Measurements from ENCODE around the gene EPHB2.

The EPHB2 gene

GRCh38 chr1:22752339-22752738, 41.7 kb downstream of the EPHB2 start:
- no peak for DNase-seq

- no peak for DNase-seq
Measured at GRCh38 chr1:22753481-22753971, 42.9 kb downstream of the EPHB2 start.

GRCh38 chr1:22754106-22754768, 43.6 kb downstream of the EPHB2 start:
- no peak for DNase-seq

GRCh38 chr1:22754824-22755223, 44.2 kb downstream of the EPHB2 start:
- DNase-seq = no peak

GRCh38 chr1:22755641-22756040, 45.0 kb downstream of the EPHB2 start:
- DNase-seq = no peak

GRCh38 chr1:22756125-22756735, 45.6 kb downstream of the EPHB2 start:
- no peak for DNase-seq

- no peak for DNase-seq
Measured at GRCh38 chr1:22760455-22760854, 49.8 kb downstream of the EPHB2 start.

- no peak for DNase-seq
Measured at GRCh38 chr1:22761101-22761500, 50.5 kb downstream of the EPHB2 start.

- DNase-seq = no peak
Measured at GRCh38 chr1:22761821-22762220, 51.2 kb downstream of the EPHB2 start.

- DNase-seq = no peak
Measured at GRCh38 chr1:22763487-22764200, 53.0 kb downstream of the EPHB2 start.

GRCh38 chr1:22767852-22768251, 57.2 kb downstream of the EPHB2 start:
- DNase-seq = no peak

GRCh38 chr1:22769932-22770331, 59.3 kb downstream of the EPHB2 start:
- no peak for DNase-seq

GRCh38 chr1:22772014-22772413, 61.4 kb downstream of the EPHB2 start:
- DNase-seq = no peak

GRCh38 chr1:22773981-22774832, 63.6 kb downstream of the EPHB2 start:
- no peak for DNase-seq

- DNase-seq = no peak
Measured at GRCh38 chr1:22774833-22775182, 64.2 kb downstream of the EPHB2 start.

- DNase-seq = no peak
Measured at GRCh38 chr1:22775478-22775877, 64.8 kb downstream of the EPHB2 start.

- DNase-seq = no peak
Measured at GRCh38 chr1:22776035-22776613, 65.5 kb downstream of the EPHB2 start.

GRCh38 chr1:22777388-22778057, 66.9 kb downstream of the EPHB2 start:
- no peak for DNase-seq

GRCh38 chr1:22778408-22778807, 67.8 kb downstream of the EPHB2 start:
- DNase-seq = no peak

GRCh38 chr1:22778862-22779520, 68.4 kb downstream of the EPHB2 start:
- DNase-seq = no peak

- no peak for DNase-seq
Measured at GRCh38 chr1:22780696-22781095, 70.1 kb downstream of the EPHB2 start.

GRCh38 chr1:22781483-22781882, 70.8 kb downstream of the EPHB2 start:
- DNase-seq = no peak

Measured in stimulated activated naive CD4-positive, alpha-beta T cell treated with Interleukin-2 at 50 U/mL for 16 hours (primary cell).